Hematopoietic multipotent progenitor cell treated with erythropoietin and hydrocortisone succinate and interleukin-3 and kit ligand, for 8 days (in vitro differentiated cells): ENCODE data around the gene RALGPS1.

Source experiments
- DNase-seq: peaks from one replicate; pipeline ENCODE4 v3.0.0-alpha.2; 2015

The RALGPS1 gene

DNA sequence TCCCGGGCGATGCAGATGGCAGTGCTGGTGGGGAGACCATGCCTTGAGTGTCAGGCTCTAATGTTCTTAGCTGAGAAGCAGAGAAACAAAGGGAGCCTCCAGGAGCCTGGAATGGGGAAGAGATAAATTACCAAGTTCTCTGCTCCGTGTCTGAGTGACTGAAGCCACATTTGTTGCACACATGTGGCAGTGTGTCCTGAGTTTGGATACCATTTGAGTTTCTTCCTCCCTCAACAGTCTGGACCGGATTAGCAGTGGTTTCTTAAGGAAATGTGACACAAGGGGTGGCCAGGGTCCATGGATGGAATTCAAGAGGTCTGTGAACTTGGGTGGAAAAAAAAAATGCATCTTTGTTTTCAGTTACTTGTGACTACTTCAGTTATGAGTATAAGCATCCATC lies 299.3 kb downstream of the RALGPS1 start:
- no peak for DNase-seq

DNA sequence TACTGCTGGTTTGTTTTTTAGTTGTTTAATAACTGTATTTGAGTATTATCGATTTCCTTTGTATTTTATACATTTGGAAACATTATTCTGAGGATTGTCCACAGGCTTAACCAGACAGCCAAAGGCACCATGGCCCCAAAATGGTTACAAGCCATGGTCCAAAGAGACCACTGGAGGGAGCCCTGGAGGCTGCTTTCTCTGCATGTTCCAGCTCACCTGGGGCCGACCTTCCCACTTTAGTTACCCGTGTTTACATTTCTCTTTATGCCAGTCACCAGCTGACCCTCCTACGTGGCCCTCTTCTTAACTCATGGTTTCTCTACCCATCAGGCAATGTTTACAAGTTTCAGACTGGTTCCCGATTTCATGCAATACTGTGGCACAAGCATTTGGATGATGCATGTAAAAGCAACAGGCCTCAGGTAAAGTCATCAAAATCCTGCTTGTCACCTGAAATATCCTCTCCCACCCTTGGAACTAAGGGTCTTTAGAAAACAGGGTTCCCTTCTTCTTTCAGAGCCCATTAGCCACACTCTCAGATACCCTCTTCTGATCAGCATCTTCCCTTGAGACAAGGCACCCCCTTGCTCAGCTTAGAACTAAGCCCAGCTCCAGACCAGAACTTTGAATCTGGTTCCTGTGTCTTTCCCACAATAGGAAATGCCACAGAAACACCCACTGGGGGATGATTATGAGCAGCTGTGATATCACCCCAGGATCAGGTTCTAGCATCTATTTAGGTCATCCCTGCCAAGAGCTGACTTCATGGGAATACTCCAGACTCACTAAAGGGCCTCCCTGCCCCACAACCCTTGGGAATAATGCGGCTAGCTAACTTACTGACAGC lies 300.1 kb downstream of the RALGPS1 start:
- DNase-seq = peak; percentile 47

DNA sequence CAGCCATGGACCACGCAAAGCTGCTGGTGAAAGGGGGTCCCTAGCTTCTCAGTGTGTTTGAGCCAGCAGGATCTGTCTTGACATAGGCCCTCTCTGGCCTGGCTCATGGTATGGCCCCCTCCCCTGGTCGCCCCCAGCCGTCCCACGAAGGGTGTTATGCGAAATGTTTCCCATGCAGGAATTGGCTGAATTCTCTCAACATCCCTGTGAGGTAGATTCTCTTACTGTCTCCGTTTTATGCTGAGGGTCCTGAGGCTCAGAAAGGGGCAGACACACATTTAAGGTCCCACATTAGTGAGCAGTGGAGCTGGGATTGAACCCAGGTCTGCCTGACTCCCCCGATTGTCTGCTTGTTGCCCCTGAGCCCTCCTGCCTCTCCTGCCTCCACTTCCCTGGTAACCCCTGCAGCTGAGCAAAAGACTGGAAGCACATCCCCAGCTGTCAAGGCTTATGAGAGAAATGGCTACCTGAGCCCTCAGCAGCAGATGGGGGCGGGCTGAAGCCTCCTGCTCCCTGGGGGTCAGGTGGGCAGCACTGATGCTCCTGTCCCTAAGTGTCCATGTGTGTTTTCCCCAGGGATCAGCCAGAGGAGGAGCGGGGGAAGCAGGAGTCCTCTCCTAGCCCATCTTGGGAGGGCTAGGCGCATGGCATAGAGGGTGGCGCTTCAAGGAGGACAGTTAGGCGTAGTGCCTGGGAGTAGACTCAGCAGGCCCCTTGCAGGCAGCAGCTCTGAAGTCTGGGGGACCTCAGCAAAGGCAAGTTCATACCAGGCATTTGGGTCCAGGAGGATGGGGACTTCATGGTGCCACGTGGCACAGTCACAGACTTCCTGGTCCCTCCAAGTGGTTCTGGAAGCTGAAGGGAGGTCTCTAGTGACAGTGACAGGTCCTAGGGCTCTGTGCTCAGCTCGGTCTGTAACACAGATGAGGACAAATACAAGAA lies 301.0 kb downstream of the RALGPS1 start:
- DNase-seq = no peak

DNA sequence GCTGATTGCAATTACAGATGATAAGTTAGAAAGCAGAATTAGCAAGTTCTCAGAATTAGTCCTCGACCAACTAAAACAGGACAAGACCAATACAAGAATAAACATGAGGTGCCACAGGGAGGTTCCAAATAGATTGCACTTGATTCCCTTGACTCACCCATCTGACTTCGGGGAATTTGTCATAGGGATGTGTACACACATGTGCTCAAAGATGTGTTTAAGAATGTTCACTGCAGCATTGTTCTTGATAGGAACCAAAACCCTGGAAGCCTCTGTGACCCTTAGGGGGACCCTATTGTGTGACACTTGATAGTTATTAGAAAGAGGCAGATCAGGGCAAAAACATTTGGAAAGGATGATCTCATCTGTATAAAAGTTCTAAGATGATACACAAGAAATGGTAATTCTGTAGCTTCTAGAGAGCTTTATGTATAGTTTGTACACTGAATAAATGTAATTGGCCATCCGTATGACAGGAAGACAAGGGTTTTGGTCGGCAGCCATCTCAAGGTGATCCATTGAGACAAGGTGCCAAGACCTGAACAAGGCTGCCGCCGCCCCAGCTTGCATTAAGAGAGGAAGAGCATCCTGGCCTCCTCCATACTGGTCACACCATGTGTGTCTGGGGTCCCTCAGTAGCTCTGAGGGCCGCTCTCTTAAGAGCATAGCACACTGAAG lies 301.8 kb downstream of the RALGPS1 start:
- no peak for DNase-seq

DNA sequence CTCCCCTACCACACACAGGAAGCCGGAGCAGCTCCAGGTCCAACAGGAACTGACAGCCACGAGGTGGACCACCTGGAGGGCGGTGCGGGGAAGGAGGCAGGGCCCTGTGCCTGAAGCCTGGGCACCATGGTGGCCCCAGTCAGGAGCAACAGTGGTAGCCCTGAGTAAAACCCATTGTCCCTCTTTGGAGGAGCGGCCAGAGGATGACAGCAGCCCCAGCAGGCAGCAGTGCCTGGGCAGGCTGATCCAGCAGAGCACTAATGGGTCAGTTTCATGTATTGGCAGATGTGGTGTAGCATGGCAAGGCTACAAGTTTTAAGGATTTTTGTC lies 302.3 kb downstream of the RALGPS1 start:
- DNase-seq = no peak

DNA sequence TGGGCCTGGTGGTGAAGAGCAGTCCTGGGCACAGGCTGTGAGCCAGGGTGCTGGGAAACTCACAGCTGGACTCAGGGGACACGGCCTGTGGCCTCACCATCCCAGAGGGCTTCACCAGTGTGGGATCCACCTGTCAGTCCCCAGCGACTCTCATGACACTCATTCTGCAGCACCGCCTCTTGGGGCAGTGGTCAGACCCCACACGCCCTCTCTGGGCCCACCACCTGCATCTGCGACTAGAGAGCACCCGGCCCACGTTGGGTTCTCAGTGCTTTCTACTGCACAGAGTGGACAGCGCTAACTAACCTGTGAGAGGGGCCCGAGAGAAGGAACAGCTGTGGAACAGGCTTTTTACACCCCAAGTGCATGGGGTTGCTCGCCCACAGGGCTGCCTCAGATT lies 304.2 kb downstream of the RALGPS1 start:
- DNase-seq = no peak

DNA sequence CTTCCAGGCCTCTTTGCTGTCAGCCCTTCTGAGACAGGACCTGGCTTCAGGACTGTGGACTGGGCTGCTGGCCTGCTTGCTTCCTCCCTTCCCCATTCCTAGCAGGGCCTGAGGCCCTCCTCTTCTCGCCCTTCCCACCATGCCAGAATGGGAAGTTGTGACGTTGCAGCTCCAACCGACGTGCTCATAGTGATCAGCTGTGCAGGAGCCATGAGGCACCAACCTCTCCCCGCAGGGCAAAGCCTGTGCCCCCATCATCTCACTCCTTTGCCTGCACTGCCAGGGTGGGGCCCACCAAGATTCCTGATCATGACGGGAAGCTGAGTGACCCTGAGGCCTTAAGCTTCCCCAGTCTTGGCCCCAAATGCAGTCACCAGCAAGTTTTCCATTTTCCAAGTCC lies 304.9 kb downstream of the RALGPS1 start:
- no peak for DNase-seq

DNA sequence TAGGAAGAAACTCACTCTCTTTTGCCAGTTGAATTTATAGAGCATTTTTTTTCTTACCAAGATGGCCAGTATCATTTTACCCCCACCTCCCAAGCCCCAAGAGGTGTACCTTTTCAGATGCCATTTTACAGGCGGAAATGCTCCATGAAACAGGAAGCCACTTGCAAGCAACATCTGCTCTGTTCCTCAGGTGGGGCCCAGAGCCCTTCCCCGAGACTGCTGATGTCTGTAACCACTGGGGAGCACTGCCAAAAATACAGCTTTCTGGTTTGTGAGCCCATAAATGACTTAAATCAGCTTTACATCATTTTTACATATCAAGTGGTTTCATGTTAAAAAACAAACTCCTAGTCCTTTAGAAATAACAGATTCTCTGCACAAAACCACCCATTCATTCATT lies 307.1 kb downstream of the RALGPS1 start:
- no peak for DNase-seq

DNA sequence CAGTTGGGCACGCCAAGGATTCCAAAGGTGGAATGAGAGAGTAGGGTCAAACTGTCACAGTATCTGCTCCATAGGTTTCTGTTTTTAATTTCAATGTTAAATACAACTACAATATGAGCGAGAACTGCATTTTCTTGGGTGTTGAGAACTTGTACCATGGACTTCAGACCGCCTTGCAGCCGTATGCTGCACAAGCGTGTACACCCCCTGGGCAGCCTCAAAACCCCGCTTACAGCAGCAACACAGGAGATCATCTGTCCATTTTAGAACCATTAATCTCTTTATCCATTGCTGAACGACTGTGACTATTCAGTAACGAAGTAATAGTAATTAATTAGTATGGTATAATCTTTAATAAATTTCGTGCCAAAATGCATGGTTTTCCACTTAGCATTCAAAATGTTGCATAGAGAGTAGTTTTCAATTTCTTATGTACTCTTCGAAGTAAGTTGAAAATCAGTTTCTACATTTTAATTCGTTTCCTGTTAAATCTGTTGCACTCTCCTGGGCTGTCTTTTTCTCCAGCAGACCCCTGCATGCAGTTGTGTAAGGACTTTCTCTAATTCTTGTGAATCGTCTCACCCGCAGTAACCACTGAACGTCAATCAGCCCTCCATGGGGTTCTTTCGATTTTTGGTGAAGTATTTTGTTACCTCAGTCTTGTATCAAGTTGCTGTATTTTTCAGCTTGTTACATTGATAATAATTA lies 308.0 kb downstream of the RALGPS1 start:
- DNase-seq = no peak

DNA sequence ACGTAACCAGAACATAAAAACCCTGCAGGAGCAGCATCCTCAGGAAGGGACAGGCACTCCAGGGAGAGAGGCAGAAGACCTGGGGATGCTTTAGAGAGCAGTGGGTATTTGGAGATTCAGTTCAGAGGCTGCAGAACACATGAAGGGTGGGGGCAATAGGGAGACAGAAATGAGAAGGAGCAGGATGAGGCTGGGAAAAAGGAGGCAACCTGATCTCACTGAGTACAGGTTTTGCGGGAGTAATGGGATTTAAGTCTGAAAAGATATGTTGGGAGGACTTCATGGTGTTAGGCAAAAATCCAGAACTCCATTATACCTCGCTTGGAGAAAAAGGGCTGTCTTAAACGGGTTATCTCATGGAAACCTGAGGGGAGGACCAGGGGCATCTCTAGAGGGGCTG lies 308.7 kb downstream of the RALGPS1 start:
- DNase-seq = no peak

DNA sequence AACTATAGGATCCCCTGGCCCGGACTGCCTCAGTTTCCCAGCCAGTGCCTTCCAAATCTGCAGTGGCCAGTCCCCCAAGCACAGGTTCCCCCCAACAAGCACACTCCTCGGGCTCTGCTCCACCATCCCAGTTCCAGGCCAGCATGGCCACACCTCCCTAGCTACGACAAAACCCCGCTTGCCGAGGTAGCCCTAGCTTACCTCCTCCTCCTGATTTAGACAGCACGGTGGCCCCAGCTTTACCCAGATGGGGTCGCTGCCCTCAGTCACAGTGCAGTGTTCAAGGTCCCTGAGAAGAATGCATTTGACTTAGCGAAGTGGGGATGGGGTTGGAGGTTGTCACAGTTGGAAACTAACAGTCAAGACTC lies 309.2 kb downstream of the RALGPS1 start:
- no peak for DNase-seq

DNA sequence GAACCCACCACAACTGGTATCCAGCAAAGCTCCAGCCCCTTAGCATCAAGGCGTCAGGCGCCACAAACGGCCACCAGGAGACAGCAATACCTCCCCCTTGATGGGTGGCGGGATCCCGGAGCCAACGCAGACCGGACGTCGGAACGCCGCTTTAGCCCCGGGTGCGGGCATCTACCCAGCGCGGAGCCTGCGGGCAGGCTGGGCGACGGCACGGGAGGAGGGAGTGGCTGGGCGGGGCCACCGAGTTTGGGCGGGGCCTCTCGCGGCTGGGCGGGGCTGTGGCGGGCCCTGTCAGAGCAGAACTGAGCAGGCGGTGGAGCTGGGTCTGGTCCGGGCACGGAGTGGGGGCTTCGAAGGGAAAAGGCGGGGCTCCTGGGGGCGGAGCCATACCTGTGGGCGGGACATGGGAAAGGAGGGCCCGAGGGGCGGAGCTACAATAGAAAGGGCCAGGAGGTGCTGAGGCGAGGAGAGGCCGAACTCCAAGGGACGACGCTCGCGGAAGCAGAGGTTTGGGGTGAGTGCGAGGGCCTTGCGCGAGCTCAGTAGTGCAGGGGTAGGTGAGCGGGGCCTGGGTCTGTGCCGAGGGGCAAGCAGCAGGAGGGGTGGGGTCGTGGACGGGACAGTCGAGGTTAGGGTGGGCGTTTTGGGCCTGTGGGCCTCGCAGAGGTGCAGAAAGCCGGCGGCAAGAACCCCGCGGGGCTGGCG lies 309.7 kb downstream of the RALGPS1 start:
- DNase-seq = peak; percentile 70

DNA sequence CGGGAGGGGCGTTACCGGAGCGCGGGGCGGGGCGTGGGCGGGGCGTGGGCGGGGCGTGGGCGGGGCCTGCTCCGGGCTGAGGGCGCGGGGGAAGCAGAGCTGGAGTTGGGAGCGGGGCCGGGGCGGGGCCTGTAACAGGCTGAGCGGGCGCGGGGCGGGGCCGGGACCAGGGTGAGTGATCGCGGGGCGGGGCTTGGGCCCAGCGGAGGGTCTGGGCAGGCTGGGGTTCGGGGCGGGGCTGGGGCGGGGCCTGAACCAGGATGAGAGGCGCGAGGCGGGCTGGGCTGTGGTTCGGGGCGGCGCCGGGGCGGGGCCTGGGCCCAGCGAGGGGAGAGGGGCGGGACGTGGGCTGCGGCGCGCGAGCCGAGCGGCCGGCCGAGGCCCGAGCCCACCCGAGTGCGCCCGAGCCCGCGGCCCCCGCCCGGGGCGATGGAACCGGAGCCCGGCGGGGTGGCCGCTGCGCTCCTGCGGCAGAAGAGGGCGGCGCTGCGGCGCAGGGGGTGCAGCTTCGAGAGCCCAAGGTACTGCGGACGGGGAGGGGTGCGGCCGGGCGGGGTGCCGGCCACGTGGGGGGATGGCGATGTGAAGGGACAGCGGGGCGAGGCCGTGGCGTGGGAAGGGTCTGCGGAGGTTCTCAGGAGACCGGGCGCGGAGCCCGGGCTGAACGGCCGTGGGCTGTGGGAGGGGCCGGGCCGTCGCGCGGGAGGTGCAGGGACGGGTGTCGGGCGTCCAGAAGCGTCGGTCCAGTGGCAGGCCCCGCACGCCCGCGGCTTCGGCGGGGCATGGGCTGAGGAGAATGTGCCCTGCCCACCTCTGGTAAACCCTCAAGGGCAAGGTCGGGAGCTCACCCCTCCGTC lies 310.5 kb downstream of the RALGPS1 start:
- DNase-seq = peak; percentile 69

DNA sequence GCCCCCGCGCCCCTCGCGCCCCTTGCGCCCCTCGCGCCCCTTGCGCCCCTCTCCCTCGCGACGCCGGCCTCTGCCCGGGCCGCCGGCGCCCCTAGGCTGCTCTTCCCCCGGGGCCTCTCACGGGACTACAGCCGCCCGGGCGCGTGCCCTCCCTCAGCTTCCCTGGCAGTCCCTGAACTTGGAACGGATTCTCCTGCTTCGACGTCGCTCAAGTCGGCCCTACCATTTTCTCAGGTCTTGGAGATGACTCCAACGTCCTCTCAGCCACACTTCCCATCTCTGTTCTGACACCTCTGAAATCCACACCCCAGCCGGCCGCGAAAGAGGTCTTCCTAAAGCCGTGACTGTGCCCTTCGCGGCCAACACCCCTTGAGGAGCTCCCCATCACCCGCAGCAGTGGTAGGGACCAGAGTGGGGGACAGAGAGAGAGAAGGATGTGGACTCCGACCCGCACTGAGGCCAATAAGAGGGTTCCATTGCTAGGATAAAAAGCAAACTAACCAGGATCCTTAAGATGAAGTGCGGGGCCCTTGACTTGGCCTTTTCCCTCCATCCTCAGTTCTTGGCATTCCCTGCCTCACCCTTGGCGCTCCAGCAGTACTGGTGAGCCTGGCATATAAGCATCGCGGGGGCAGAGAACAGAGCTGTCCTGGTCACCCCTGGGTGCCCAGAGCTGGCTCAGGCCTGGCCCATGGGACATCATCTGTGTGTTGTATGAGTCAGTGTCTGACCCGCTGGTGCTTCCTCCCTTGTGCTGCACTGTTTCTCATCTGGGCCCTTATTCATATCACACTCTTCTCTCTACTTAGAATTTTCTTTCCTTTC lies 311.4 kb downstream of the RALGPS1 start:
- DNase-seq = no peak

DNA sequence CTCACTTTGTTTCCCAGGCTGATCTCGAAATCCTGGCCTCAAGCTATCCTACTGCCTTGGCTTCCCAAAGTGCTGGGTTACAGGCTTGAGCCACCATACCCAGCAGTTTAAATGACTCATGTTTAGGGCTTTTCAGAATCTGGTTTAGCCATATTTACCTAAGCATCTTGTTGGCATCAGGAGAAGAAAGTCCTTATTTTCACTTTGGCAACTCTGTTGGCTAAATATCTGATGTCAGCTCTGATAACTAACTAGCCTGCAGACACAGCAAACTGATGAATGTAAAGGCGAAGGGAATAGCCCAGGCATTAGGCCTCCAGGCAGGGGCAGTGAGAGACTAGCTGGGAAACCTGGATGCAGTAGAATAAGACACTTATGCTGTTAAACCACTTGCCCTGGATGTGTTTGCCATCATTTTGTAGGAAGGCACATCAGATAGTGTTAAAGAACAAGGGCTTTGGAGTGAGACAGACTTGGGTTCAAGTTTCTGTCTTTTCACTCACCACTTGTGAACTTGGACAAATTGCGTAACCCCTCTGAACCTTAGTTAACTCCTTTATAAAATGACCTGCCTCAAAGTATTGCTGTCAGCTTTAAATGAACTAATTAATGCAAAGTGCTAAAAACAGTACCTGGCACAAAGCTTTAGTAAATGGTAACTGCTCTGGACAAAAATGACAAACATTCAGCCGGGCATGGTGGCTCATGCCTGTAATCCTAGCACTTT lies 315.3 kb downstream of the RALGPS1 start:
- DNase-seq = no peak

DNA sequence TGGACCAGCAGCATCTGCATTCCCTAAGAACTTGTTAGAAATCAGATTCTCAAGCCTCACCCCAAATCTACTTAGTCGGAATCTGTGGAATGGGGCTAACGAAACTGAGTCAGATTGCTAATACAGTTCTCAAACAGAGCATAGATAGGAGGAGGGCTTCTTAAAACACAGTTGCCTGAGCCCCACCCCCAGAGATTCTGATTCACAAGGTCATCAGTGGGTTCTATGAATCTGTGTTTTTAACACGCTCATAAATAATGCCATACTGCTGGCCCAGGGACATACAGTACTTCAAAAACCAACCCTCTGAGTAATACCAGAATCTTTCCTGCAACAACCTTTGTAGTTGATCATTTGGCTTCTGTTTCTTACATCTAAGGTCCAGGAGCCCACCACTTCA lies 317.1 kb downstream of the RALGPS1 start:
- DNase-seq = no peak

DNA sequence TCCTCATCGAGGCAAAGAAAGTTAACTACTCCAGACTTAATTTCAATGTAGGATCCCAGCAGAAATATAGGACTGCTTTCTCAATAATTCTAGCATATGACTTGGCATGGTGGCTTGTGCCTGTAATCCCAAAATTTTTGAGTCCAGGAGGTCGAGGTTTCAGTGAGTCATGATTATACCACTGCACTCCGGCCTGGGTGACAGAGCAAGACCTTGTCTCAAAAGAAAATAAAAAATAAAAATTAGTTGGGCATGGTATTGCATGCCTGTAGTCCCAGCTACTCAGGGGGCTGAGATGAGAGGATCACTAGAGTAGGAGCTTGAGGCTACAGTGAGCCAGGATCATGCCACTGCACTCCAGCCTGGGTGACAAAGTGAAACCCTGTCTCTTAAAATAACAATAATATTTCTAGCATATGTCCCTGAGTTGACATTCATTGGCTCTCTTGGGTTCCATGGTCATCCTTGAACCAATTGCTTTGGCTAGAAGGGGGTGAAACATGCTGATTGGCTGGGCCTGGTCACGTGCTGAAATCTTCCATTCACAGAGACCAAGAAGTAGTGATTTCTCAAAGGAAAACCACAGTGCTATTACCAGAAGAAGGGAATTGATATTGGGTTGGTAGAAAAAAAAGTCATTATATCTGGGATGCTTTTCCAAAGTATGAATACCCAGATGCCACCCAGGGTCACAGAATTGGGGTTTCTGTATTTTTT lies 318.4 kb downstream of the RALGPS1 start:
- DNase-seq = no peak

DNA sequence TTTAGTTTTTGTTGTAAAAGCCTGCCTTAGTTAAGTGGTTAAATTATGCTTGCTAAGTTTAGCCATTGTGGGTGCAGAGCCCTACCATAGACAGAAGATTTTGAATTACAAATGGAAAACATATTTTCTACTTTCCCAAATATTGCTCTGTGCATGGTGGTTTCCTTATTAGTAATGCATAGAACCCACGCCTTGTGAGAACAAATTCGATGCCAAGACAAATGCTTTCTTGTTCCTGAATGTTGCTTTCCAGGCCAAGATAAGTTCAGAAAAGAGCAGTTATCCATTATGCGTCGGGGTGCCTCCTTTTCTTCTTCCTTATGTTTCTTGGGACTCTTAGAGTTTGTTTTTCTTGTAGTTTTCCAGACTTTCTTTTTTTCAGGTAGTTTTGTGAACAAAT lies 319.0 kb downstream of the RALGPS1 start:
- no peak for DNase-seq

DNA sequence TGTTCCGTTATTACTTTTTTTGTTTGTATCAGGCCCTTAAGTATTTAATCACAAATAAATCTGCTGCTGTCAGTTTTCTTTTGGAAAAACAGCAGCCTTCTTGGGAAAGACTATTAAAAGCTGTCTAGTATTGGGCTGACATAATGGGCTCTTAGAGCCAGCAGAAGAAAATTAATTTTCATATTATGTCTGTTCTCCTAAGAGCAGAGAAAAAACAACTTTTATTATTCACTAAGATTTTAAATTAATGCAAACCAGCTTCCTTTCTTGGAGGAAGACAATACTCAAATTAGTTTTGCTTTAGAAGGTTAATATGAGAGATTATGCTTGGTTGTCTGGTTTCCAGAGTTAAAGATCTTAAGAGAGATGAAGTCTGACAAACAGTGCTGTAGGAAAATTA lies 319.4 kb downstream of the RALGPS1 start:
- no peak for DNase-seq
